ENCODE data around the gene EEF2.

The EEF2 gene

DNA sequence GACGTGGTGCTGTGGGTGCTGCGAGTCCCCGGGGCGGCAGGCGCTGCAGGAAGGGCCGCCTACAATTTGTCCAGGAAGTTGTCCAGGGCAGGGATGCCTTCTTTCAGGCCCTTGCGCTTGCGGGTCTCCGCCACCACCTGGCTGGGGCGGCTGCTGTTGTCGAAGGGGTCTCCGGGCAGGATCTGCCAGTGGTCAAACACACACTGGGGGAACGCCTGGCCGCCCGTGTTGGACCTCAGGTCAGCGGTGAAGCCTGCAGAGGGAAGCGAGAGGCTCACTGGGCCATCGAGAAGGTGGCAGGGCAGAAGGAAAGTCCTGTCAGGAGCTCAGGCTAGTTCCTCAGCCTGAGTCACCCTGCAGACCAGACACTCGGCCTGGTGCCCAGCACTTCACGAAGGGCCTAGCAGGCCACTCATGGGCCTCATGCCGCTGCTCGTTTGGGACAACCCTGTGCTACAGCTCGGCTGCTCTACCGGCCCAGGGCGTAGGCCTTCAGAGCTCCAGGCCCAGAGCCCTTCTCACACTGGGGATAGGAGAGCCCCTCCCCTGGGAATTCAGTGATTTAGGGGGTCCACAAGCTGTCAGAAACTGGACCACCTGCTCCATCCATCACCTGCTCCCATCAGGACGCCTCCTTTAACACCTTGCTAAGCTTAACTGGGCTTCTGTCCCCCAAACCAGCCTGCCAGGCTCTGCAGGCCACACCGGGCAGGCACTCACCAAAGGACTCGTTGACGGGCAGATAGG is 8.6 kb downstream of the EEF2 start:
- peak in 1 of 2 donors; percentile 64 for DNase-seq
- Histone ChIP-seq H3K9me3 (no peaks in the 10 kb centered on the region), H3K4me1 (peaks cover 0 to under 1% (median 0%) of the 10 kb centered on the region in 4 donors), H3K27ac (peak overlapping the region in 1 of 2 donors; percentile 7), H3K36me3 (peaks cover 67 to 68% (median 67%) of the 10 kb centered on the region in 3 donors), H3K4me3 (no peak overlapping the region), H3K27me3 (no peaks in the 10 kb centered on the region)
- TF ChIP-seq, protein P1, sequence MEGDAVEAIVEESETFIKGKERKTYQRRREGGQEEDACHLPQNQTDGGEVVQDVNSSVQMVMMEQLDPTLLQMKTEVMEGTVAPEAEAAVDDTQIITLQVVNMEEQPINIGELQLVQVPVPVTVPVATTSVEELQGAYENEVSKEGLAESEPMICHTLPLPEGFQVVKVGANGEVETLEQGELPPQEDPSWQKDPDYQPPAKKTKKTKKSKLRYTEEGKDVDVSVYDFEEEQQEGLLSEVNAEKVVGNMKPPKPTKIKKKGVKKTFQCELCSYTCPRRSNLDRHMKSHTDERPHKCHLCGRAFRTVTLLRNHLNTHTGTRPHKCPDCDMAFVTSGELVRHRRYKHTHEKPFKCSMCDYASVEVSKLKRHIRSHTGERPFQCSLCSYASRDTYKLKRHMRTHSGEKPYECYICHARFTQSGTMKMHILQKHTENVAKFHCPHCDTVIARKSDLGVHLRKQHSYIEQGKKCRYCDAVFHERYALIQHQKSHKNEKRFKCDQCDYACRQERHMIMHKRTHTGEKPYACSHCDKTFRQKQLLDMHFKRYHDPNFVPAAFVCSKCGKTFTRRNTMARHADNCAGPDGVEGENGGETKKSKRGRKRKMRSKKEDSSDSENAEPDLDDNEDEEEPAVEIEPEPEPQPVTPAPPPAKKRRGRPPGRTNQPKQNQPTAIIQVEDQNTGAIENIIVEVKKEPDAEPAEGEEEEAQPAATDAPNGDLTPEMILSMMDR (IDR thresholded peaks at IDR 0.05), result no peak
- intact Hi-C loops (cut with DNase I; ENCODE audit: low total_unique reads), result no loop called here

DNA sequence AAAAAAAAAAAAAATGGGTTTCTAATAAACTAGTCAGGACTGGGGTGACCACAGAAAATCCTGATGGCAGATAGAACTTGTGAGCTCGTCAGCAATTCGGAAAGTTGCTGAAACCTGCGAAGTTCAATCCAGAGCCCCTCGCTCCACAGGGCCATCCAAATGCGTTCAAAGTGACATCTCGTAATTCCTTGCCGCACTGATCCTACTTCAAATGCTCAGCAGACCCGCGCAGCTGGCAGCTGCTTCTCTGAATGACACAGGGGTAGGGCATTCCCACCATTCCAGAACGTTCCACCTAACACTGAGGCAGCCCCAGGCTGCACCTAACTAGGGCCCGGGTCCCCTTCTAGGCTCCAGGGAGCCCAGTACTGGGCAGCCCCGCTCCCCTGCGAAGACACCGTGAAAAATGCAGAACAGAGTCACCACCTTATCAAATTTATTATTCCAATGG is 9.6 kb downstream of the EEF2 start:
- intact Hi-C loops (cut with DNase I; ENCODE audit: low total_unique reads), result no loop called here
- no peak for DNase-seq
- no peaks in the 10 kb centered on the region for H3K9me3 ChIP-seq
- H3K27me3 ChIP-seq, result no peaks in the 10 kb centered on the region
- peaks cover 57 to 58% (median 57%) of the 10 kb centered on the region in 3 donors for H3K36me3 ChIP-seq
- H3K4me1 ChIP-seq, result peaks cover 0 to 5% (median 1%) of the 10 kb centered on the region in 4 donors
- TF ChIP-seq, protein P1 (IDR thresholded peaks at IDR 0.05), result no peak
- no peak overlapping the region for H3K27ac ChIP-seq
- no peak overlapping the region for H3K4me3 ChIP-seq

DNA sequence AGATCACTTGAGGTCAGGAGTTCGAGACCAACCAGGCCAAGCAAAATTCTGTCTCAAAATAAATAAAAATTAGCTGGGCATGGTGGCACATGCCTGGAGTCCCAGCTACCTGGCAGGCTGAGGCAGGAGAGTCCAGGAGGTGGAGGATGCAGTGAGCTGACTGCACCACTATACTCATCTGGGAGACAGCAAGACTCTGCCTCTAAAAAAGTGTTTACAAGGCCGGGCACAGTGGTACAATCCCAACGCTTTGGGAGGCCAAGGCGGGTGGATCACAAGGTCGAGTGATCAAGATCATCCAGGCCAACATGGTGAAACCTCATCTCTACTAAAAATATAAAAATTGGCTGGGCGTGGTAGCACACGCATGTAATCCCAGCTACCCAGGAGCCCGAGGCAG is 10.1 kb downstream of the EEF2 start:
- Histone ChIP-seq H3K9me3 (no peaks in the 10 kb centered on the region), H3K36me3 (peaks cover 52 to 53% (median 52%) of the 10 kb centered on the region in 3 donors)

DNA sequence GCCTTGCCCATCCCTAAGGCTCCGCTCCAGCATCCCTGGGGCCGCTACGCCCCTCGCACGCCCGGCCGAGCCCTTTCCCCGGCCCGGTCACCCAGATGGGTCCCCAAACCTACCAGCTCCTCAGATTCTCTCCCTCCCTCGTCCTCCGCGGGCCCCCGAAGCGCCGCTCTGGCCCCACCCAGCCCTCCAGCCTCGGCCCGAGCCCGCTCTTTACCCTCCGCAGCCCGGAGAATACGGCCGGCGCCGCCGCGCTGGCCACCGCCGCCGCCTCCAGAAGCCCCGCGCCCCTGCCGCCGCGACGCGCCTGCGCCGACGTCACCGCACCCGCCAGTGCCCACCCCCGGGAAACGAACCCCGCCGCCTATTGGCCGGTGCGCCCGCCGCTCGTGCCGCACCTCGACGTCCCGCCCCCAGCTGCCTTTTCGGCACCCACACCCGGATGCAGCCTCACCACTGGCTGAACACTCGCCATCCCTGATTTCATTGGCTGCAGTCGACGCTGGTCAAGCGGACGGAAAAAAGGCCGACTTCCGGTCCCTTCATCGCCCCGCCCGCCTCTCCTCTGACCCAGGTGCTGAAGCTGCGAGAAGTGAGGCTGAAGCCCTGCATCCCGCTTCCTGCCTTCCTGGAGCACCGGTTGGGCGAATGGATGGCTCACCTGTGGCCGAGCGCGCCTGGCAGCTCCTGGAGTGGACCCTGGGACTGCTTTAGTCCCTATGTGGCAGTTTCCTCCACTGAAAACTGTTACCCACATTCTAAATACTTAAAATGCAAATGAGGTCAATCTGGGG is 14.3 kb downstream of the EEF2 start, which contains the start of gene DAPK3:
Gene DAPK3 (minus strand): TSS at position 292 of the 791 bp plus-strand sequence. CDS start 1,364 bp downstream, outside the sequence.
- TF ChIP-seq, protein P1 (IDR thresholded peaks at IDR 0.05), result no peak
- DNase-seq, result peak; percentile 98 to 99
- peak within 1 kb of the TSS; percentile 94 to 99 for H3K27ac ChIP-seq
- H3K4me1 ChIP-seq, result peaks cover 8 to 45% (median 40%) of the 10 kb centered on the region in 4 donors
- H3K36me3 ChIP-seq, result peaks cover 28 to 33% (median 30%) of the 10 kb centered on the region in 3 donors
- H3K4me3 ChIP-seq, result peak within 1 kb of the TSS; percentile 68 to 100
- H3K27me3 ChIP-seq, result no peaks in the 10 kb centered on the region
- intact Hi-C loops (cut with DNase I; ENCODE audit: low total_unique reads), result no loop called here
- H3K9me3 ChIP-seq, result no peaks in the 10 kb centered on the region

More for the DNA sequence above, 10.1 kb downstream of the EEF2 start:
- TF ChIP-seq, protein P1 (IDR thresholded peaks at IDR 0.05), result no peak
- no peak overlapping the region for H3K4me3 ChIP-seq
- no peak for DNase-seq
- no peak overlapping the region for H3K27ac ChIP-seq
- intact Hi-C loops (cut with DNase I; ENCODE audit: low total_unique reads), result no loop called here
- H3K4me1 ChIP-seq, result peaks cover 0 to 5% (median 2%) of the 10 kb centered on the region in 4 donors
- no peaks in the 10 kb centered on the region for H3K27me3 ChIP-seq

DNA sequence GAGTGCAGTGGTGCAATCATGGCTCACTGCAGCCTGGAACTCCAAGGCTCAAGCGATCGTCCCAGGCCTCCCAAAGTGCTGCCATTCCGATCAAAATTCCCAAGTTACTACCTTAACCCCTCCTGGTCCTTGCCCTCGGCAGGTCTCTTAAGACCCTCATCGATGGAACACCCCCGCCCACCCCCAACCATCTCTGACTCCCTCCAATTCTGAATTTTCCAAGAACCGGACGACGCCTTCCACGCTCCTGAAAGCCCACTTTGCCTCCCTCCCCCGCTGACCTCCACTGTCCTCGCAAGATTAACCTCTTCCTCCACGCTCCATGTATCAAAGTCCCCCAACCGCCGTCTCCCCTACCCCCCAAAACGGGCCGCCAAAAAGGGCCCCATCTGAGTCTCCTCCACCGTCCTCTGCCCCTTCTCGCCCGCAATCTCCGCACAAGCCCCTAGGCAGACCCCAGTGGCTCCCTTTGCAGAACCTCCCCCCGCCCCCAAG is 14.9 kb downstream of the EEF2 start:
- H3K9me3 ChIP-seq, result no peaks in the 10 kb centered on the region
- H3K27ac ChIP-seq, result peak overlapping the region; percentile 94 to 99
- intact Hi-C loops (cut with DNase I; ENCODE audit: low total_unique reads), result no loop called here
- no peaks in the 10 kb centered on the region for H3K27me3 ChIP-seq
- peaks cover 8 to 51% (median 45%) of the 10 kb centered on the region in 4 donors for H3K4me1 ChIP-seq
- peaks cover 28 to 30% (median 29%) of the 10 kb centered on the region in 3 donors for H3K36me3 ChIP-seq
- peak overlapping the region; percentile 68 to 100 for H3K4me3 ChIP-seq
- TF ChIP-seq, protein P1 (IDR thresholded peaks at IDR 0.05), result no peak
- DNase-seq, result no peak
